Fibroblast of skin of left biceps (primary cell): Measurements from ENCODE around the gene L3MBTL2.

ENCODE experiments used
- DNase-seq, 2 experiments: peaks; one replicate each; pipeline ENCODE4 v3.0.0-alpha.2; 2013; ENCODE audit warnings: low read depth in 2 of 2

L3MBTL2 gene

GRCh38 chr22:41273128-41273527, 68.0 kb downstream of the L3MBTL2 start:
- DNase-seq: no peak

GRCh38 chr22:41274856-41275255, 69.7 kb downstream of the L3MBTL2 start:
- DNase-seq: no peak

GRCh38 chr22:41280065-41280464, 75.0 kb downstream of the L3MBTL2 start:
- no peak for DNase-seq

GRCh38 chr22:41280854-41281253, 75.7 kb downstream of the L3MBTL2 start:
- no peak for DNase-seq
